NCI-H446 treated with DMSO at 0.1 percent for 48 hours (cell line): Measurements from ENCODE around the gene TEFM.
"Not testable (repeated sequence)": the region's sequence is repeated elsewhere in the genome, so short reads cannot be mapped to it uniquely, and the experiment has no call there.

Experiments used
- DNase-seq: peaks from one replicate; lab custom pipeline; 2025; lab: John Stamatoyannopoulos, UW

TEFM gene

GRCh38 chr17:30920683-30921543 lies 14.9 kb upstream of the TEFM start:
- no peak for DNase-seq

DNA sequence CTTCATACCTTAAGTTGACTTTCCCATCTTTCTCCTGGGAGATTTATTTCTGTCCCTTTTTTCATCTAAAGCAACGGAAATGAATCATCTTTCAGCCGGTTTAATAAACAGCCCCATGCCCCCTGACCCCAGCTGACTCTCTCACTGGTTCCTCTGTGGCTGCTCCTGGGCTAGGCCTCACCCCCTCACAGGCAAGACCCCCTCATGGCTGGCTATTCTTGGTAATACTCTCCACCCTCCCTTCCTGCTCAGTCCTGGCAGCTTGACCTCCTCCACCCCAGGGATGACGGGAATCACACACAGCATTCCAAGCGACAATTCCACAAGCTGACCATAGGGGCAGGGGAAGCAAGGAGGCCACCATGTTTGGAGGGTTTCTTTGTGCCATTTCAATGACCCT lies 14.2 kb upstream of the TEFM start:
- DNase-seq, result no peak

DNA sequence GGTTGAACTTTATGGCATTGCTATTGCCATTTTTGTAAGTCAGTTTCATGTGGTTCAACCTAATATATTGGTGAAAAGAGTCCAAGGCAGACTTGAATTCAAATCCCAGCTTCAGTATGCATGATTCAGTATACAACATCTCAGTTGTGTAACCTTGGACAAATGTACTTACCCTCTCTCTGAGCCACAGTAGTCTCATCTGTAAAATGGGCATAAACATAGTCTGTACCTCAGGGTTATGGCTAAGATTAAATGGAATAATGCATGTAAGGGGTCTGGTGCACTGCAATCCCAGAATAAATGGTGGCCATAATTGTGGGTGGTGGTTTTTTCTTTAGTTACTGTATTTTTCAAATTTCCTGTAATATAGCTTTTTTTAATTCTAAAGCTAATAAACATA lies 11.0 kb upstream of the TEFM start:
- no peak for DNase-seq

DNA sequence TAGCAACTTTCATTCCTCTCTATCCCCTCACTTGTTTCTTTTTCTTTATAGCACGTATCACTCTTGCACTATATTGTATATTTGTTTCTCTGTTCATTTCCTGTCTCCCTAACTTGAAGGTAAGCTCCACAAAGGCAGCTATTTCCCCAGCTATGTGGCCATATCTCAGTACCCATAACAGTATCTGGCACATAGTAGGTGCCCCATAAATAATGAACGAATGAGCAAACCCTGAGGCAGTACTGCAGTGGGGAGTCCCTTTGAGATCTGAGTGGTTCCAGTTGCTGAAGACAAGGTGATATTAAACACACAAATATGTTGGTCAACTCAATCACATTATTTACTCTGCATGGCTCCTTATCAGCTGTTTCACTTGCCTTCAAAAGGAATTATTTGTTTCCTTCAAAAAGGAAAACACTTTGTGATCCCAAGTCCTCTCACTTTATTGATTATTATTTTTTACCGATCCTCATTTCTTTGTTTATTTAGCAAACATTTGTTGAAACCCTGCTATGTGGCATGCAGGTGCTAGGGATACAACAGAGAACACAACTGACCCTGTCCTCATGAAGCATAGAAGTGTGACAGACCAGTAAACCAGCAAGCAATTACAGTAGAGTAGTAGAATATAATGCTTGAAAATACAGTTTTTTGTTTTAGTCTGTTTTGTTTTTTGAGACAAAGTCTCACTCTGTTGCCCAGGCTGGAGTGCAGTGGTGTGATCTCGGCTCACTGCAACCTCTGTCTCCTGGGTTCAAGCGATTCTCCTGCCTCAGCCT lies 10.0 kb upstream of the TEFM start:
- no peak for DNase-seq

GRCh38 chr17:30913955-30914354 lies 7.9 kb upstream of the TEFM start:
- no peak for DNase-seq

- DNase-seq, result not testable (repeated sequence)
Measured at GRCh38 chr17:30910151-30910550, 4.1 kb upstream of the TEFM start.

- DNase-seq, result no peak
Measured at GRCh38 chr17:30908717-30909420, 2.8 kb upstream of the TEFM start.

- no peak for DNase-seq
Measured at GRCh38 chr17:30905742-30906100, 317 bp downstream of the TEFM start.

- DNase-seq, result no peak
Measured at GRCh38 chr17:30897311-30897710, 8.7 kb downstream of the TEFM start.

GRCh38 chr17:30894236-30894635 lies 11.8 kb downstream of the TEFM start:
- DNase-seq, result no peak

- DNase-seq, result no peak
Measured at GRCh38 chr17:30886187-30886586, 19.9 kb downstream of the TEFM start.

GRCh38 chr17:30869005-30869404 lies 37.0 kb downstream of the TEFM start:
- DNase-seq, result no peak

DNA sequence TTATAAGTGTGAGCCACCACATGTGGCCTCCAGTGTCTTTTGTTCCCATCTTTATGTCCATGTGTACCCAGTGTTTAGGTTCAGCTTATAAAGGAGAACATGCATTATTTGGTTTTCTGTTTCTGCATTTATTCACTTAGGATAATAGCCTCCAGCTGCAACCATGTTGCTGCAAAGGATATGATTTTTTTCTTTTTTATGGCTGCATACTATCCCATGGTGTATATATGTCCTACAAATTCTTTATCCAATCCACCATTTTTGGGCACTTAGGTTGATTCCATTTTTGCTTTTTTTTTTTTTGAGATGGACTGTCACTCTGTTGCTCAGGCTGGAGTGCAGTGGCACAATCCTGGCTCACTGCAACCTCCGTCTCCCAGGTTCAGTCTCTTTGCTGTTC lies 41.4 kb downstream of the TEFM start:
- DNase-seq, result no peak

- no peak for DNase-seq
Measured at GRCh38 chr17:30858556-30859250, 47.3 kb downstream of the TEFM start.

DNA sequence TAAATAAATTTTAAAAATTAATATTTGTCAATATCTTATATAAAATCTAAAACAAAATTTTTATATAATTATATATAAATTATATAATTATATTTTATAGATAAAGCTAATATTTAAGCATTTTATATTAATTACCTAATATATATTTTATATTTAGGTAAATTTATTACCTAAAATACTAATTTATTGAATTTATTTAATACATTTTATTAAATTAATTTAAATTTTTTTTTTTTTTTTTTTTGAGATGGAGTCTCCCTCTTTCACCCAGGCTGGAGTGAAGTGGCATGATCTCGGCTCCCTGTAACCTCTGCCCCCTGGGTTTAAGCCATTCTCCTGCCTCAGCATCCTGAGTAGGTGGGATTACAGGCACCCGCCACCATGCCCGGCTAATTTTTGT lies 51.9 kb downstream of the TEFM start:
- no peak for DNase-seq
